ENCODE measurements around the gene PLCB3. TPM values are rescaled to one million over a fixed set of nuclear protein-coding genes. Genes with fewer than 3 reads are reported as not detected.
A peak's percentile ranks its signal among the peaks of the same experiment; 100 is the strongest.

Gene PLCB3
- total and polyA plus RNA-seq, 2 of the 13 experiments (the other 11 are each of a cell fraction or from before 2014, with no cell fraction given) = 7.5 to 13.8 TPM

GRCh38 chr11:64304032-64304315 is 52.6 kb downstream of the PLCB3 start:
- 18% methylated on average over 3 of the region's 5 CpGs for WGBS (ENCODE audit: low lambda C conversion rate)

More at GRCh38 chr11:64304032-64304315, 52.6 kb downstream of the PLCB3 start:
- H3K9me3 ChIP-seq (ENCODE audit: low read length) = no peaks in the 10 kb centered on the region
- H3K27me3 ChIP-seq (ENCODE audit: control insufficient read depth in 1 of 2, insufficient read depth in 2 of 2, low read length in 2 of 2) = peaks cover 4 to 19% of the 10 kb centered on the region in 2 experiments; a peak in 4 of 5 replicates
- peaks cover 15% of the 10 kb centered on the region for H3K79me2 ChIP-seq (ENCODE audit: insufficient read depth, low read length)
- peak overlapping the region; percentile 88 for H3K9ac ChIP-seq (ENCODE audit: insufficient read depth, low read depth, low read length)
- TF ChIP-seq ZXDC (CRISPR knock-in tag; IDR thresholded peaks at IDR 0.05) (0 out of 2 replicates have a peak, but pooled peaks have one; percentile 42), DMTF1 (CRISPR knock-in tag; IDR thresholded peaks at IDR 0.05) (no peak), ZEB1 (IDR thresholded peaks at IDR 0.05; ENCODE audit: insufficient replicate concordance, low read depth) (peak; percentile 13), RORA (CRISPR knock-in tag; IDR thresholded peaks at IDR 0.05) (no peak), ZBTB42 (CRISPR knock-in tag; IDR thresholded peaks at IDR 0.05) (0 out of 2 replicates have a peak, but pooled peaks have one; percentile 1), SP4 (CRISPR knock-in tag; IDR thresholded peaks at IDR 0.05) (no peak)
- H4K20me1 ChIP-seq (ENCODE audit: insufficient read depth, low read length) = no peaks in the 10 kb centered on the region
- H3K4me2 ChIP-seq (ENCODE audit: low read depth, low read length) = peak overlapping the region; percentile 84
- no peak overlapping the region for H2AFZ ChIP-seq (ENCODE audit: low read length)
- peak overlapping the region; percentile 51 to 79 (median 70); a peak in 5 of 6 replicates for H3K4me3 ChIP-seq (replicated peaks in 1 of 3; ENCODE audit: insufficient read depth in 1 of 3, low read depth in 2 of 3, low read length in 3 of 3)
- FAIRE-seq (no peak), ATAC-seq (no peak), DNase-seq (ENCODE audit: low spot score) (no peak)
- H3K27ac ChIP-seq (ENCODE audit: extremely low read length, insufficient read depth, low read length) = peak overlapping the region; percentile 94
- intact Hi-C loops (cut with micrococcal nuclease; ENCODE audit: unreplicated experiment) = loop anchor here (2.0 to 10.0 kb wide), 3 partner anchors 33 to 119 kb away; partner anchors contain the start of genes PPP1R14B and STIP1
- peaks cover 63% of the 10 kb centered on the region for H3K4me1 ChIP-seq (ENCODE audit: insufficient read depth, low read length)
- BruUV-seq (replicated peaks) = no TSS peak
- POLR2A ChIA-PET = interaction anchor here (0.9 to 5.5 kb wide), 16 partner anchors 13 to 122 kb away, joined by 3 to 103 read pairs (median 5); partner anchors contain the start of genes BAD, FKBP2, GPR137 and KCNK4
- in situ Hi-C loops (cut with HindIII; ENCODE audit: extremely low pct_ligation_motif_present, low pct_unique_long_range_greater_than_20kb) = loop anchor here (5.0 kb wide), 1 partner anchor 62 kb away; the partner anchor contains the start of gene FKBP2
- H3K36me3 ChIP-seq (replicated peaks in 1 of 2; ENCODE audit: control insufficient read depth in 1 of 2, insufficient read depth in 2 of 2, low read length in 2 of 2) = no peaks in the 10 kb centered on the region
- CTCF ChIA-PET (ENCODE audit: low intra/inter-chr PET ratio, low total read pairs) = interaction anchor here (1.3 to 2.4 kb wide), 2 partner anchors 32 to 100 kb away, joined by 7 to 12 read pairs; no protein-coding TSS in a partner anchor
